Measurements from ENCODE around the gene PICK1.

Gene PICK1

DNA sequence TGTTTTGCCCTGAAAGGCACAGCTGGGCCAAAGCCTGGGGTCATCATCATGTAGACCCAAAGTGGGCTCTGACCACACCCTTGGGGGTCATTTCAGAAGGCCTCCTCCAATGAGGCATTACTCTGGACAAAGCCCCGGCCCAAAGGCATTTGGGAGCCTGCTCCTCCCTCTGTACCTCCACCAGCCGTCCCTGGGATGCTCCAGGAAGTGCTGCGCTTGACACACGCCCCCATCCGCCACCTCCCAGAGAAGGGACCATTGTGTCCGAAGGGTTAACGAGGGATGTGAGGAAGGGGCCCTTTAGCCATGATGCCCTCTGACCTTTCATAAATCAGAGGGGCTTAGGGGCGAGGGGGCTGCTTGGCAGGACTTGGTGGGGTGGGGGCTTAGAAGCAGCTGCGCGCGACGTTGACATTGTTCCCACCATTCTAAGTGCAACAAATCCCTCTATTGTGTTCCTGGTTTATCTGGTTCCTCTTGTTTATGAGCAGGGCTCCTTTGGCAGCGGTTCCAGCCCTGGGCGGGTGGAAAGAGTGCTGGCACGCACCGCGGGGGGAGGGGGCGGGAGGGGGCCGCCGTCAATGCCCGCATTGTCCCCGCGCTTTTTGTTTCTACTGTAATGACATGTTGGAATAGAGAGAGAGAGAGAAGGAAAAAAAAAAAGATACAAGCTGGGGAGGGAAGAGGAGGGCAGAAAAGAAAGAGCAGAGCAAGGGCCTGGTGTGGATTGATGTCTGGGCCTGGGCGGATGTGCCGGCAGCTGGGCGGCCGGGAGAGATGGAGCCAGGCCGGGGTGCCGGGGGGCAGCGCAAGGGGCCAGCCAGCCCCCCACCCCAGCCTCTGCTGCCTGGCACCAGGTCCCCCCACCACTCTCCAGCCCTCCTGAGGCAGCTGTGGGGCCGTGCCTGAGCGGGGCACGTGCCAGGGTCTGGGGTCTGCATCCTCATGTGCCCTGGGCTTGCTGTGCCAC lies 40.7 kb upstream of the PICK1 start:
- Histone ChIP-seq H2AFZ (ENCODE audit: low read depth) (no peak overlapping the region), H4K20me1 (ENCODE audit: insufficient read depth) (no peaks in the 10 kb centered on the region), H3K36me3 (ENCODE audit: insufficient read depth) (no peaks in the 10 kb centered on the region), H3K4me1 (ENCODE audit: low read depth, poor library complexity, severe bottlenecking) (no peaks in the 10 kb centered on the region), H3K4me3 (IDR thresholded peaks at IDR 0.05; ENCODE audit: insufficient read depth, low read depth, low read length) (no peak overlapping the region), H3K4me2 (no peak overlapping the region), H3K79me2 (ENCODE audit: insufficient read depth, low read depth) (no peaks in the 10 kb centered on the region), H3K27me3 (ENCODE audit: insufficient read depth, low read depth) (no peaks in the 10 kb centered on the region), H3K27ac (no peak overlapping the region), H3K9ac (no peak overlapping the region)
- TF ChIP-seq, protein P1, sequence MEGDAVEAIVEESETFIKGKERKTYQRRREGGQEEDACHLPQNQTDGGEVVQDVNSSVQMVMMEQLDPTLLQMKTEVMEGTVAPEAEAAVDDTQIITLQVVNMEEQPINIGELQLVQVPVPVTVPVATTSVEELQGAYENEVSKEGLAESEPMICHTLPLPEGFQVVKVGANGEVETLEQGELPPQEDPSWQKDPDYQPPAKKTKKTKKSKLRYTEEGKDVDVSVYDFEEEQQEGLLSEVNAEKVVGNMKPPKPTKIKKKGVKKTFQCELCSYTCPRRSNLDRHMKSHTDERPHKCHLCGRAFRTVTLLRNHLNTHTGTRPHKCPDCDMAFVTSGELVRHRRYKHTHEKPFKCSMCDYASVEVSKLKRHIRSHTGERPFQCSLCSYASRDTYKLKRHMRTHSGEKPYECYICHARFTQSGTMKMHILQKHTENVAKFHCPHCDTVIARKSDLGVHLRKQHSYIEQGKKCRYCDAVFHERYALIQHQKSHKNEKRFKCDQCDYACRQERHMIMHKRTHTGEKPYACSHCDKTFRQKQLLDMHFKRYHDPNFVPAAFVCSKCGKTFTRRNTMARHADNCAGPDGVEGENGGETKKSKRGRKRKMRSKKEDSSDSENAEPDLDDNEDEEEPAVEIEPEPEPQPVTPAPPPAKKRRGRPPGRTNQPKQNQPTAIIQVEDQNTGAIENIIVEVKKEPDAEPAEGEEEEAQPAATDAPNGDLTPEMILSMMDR (conservative IDR thresholded peaks at IDR 0.05; ENCODE audit: low read depth, low read length): no peak

DNA sequence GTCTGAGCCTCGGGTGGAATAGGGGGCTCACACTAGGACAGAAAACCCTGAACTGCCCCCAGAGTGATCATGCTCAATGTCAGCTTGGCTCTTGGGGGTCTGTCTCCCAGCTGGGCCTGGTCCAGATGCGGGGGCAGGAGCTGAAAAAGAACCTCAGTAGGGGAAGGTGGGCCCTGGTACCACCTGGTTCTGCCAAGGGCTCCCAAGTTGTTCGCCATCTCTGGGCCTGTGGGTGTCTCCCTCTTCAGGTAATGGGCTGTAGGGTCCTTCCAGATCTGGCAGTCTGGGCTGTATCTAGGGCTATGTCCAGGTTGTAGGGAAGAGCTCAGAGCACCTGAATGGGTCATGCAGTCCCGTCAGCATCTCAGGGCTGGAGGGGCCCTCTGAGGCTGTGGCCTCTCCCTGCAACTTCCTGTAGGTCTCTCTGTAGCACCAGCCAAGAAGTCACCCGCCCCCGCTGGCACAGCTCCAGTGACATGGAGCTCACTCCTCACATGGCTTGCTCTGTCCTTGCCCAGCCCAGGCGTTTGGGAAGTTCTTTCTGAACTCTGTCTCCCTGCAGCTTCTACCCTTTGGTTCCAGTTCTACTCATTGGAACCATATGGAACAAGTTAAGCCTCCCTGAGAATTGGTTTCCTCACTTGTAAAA lies 39.8 kb upstream of the PICK1 start:
- Histone ChIP-seq H3K79me2 (ENCODE audit: insufficient read depth, low read depth) (no peaks in the 10 kb centered on the region), H3K9ac (no peak overlapping the region), H2AFZ (ENCODE audit: low read depth) (no peak overlapping the region), H4K20me1 (ENCODE audit: insufficient read depth) (no peaks in the 10 kb centered on the region), H3K4me3 (IDR thresholded peaks at IDR 0.05; ENCODE audit: insufficient read depth, low read depth, low read length) (no peak overlapping the region), H3K27ac (no peak overlapping the region), H3K27me3 (ENCODE audit: insufficient read depth, low read depth) (no peaks in the 10 kb centered on the region), H3K4me2 (no peak overlapping the region), H3K36me3 (ENCODE audit: insufficient read depth) (no peaks in the 10 kb centered on the region), H3K4me1 (ENCODE audit: low read depth, poor library complexity, severe bottlenecking) (no peaks in the 10 kb centered on the region)
- TF ChIP-seq, protein P1 (conservative IDR thresholded peaks at IDR 0.05; ENCODE audit: low read depth, low read length): no peak

DNA sequence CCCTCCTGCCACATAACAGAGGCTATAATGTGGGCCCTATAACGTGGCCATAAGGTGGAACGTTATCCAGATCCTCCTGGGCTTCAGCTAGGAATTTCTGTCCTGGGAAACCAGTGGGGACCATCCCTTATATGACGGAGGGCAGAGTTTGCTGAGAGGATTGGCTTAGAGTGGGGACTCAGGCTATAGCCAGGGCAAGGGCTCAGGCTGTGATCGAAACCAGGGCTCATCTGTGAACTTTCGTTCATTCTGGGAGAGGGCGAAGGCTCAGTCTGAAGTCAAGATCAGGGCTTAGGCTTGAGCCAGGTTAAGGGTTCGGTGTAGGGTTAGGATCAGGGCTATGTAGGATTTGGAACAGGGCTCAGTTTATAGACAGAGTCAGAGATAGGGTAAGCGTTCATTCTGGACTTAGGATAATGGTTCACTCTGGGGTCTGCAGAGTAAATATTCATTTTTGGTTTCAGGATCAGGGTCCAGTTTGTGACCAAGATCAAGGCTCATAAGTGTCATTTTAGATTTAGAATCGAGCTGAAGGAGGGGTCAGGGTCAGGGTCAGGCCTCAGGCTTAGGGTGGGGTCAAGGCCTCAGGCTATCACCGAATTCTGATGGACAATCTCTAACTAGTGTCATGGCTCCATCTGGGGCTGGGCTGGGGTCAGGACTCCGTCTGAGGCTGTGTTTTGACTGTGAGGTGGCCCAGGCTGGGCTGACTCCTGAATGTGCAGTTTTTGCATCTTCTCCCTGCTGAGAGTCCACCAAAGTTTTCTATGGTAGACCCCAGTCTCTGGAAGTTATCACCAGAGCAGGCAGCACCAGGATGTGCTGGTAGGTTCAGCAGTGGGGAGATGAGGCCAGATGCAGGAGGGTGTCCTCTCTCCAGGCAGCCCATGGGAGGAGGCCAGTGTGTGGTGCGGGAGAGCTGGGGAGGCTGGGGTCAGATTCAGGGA lies 39.0 kb upstream of the PICK1 start:
- Histone ChIP-seq H3K79me2 (ENCODE audit: insufficient read depth, low read depth) (no peaks in the 10 kb centered on the region), H4K20me1 (ENCODE audit: insufficient read depth) (no peaks in the 10 kb centered on the region), H3K9ac (no peak overlapping the region), H3K27me3 (ENCODE audit: insufficient read depth, low read depth) (no peaks in the 10 kb centered on the region), H3K27ac (no peak overlapping the region), H3K36me3 (ENCODE audit: insufficient read depth) (no peaks in the 10 kb centered on the region), H3K4me2 (no peak overlapping the region), H3K4me3 (IDR thresholded peaks at IDR 0.05; ENCODE audit: insufficient read depth, low read depth, low read length) (no peak overlapping the region), H2AFZ (ENCODE audit: low read depth) (no peak overlapping the region), H3K4me1 (ENCODE audit: low read depth, poor library complexity, severe bottlenecking) (no peaks in the 10 kb centered on the region)
- TF ChIP-seq, protein P1 (conservative IDR thresholded peaks at IDR 0.05; ENCODE audit: low read depth, low read length): no peak
